HG03575 (cell line): ENCODE measurements around the gene GATAD2B.
"Not testable (repeated sequence)": the region's sequence is repeated elsewhere in the genome, so short reads cannot be mapped to it uniquely, and the experiment has no call there.

Experiments used
- ATAC-seq: cut with Tn5 transposase; IDR thresholded peaks from one replicate; pipeline ENCODE4 v1.9.1; 2021; ENCODE audit not compliant: unreplicated experiment, insufficient number of reproducible peaks, low FRiP score; ENCODE audit errors: extremely low read depth

GATAD2B gene

DNA sequence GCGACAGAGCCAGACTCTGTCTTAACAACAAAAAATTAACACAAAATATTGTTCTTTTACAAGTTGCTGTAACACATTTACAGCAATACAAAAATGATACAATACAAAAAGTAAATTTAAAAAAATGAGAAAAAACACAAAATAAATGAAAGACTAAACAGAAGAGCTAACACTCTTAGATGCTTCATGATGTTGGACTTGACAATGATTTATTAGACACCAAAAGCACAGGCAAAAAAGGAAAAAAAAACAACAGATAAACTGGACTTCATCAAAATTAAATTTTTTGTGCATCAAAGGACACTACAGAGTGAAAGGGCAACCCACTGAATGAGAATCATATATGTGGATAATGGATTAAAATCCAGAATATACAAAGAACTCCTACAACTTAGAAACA lies 16.4 kb downstream of the GATAD2B start:
- ATAC-seq, result no peak

DNA sequence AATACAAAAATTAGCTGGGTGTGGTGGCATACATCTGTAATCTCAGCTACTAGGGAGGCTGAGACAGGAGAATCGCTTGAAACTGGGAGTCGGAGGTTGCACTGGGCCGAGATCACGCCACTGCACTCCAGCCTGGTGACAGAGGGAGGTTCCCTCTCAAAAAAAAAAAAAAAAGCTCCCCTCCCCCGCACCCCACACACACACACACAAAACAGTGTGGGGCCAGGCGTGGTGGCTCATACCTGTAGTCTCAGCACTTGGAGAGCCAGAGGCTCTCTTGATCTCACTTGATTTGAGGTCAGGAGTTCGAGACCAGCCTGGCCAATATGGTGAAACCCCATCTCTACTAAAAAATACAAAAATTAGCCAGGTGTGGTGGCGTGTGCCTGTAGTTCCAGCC lies 16.9 kb downstream of the GATAD2B start:
- ATAC-seq, result not testable (repeated sequence)

DNA sequence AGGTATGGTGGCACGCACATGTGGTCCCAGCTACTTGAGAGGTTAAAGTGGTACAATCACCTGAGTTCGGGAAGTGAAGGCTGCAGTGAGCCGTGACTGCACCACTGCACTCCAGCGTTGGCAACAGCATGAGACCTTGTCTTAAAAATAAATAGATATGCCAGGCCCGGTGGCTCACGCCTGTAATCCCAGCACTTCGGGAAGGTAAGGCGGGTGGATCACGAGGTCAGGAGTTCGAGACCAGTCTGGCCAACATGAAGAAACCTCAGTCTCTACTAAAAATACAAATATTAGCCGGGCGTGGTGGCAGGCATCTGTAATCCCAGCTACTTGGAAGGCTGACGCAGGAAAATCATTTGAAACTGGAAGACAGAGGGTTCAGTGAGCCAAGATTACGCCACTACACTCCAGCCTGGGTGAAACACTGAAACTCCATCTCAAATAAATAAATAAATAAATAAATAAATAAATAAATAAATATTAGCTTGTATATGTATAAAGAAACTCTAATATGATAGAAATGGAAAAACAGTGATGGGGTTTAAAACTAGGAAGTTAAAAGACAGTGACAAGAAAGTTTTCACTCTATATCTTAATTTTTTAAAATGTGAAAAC lies 18.8 kb downstream of the GATAD2B start:
- ATAC-seq, result no peak

- ATAC-seq, result no peak
These were observed 23.3 kb downstream of the GATAD2B start for GRCh38 chr1:153899509-153899908.

GRCh38 chr1:153895866-153896265 lies 26.9 kb downstream of the GATAD2B start:
- not testable (repeated sequence) for ATAC-seq

GRCh38 chr1:153891042-153891441 lies 31.7 kb downstream of the GATAD2B start:
- ATAC-seq, result not testable (repeated sequence)

- no peak for ATAC-seq
These were observed 34.2 kb downstream of the GATAD2B start for GRCh38 chr1:153888533-153888932.

DNA sequence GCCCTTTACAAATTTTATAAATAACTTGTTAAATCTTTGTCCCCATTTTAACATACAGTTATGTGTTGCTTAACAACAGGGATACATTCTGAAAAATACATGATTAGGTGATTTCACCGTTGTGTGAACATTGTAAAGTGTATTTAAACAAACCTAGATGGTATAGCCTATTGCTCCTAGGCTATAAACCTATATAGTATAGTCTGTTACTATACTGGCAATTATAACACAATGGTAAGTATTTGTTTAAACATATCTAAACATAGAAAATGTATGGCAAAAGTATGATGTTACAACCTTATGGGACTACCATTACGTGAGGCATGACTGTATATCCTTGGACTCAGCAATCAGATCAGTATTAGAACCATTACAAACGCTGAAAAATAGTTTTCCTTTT lies 36.6 kb downstream of the GATAD2B start:
- ATAC-seq, result no peak

GRCh38 chr1:153883223-153883622 lies 39.5 kb downstream of the GATAD2B start:
- ATAC-seq, result no peak

GRCh38 chr1:153882296-153882912 lies 40.4 kb downstream of the GATAD2B start:
- ATAC-seq, result no peak

DNA sequence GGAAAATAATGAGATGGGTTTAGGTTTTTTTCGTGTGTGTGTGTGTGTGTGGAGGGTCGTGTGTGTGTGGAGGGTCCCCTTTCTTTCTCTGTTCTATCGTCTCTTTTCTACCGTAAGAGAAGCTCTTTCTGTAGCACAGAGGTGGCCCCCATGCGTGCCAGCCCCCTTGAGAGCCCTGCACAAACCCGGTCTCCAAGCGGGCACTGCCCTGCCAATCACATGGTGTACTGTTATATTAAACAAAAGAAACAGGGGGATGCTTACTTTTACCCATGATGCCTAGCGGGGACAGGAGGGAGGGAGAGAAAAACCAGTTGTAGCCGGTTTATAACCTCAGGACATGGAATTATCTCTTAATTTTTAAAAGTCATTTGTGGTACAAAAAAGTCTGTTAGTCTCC lies 41.0 kb downstream of the GATAD2B start:
- ATAC-seq, result no peak

GRCh38 chr1:153880962-153881361 lies 41.8 kb downstream of the GATAD2B start:
- ATAC-seq, result no peak

GRCh38 chr1:153880024-153880423 lies 42.7 kb downstream of the GATAD2B start:
- no peak for ATAC-seq

GRCh38 chr1:153877112-153877511 lies 45.7 kb downstream of the GATAD2B start:
- no peak for ATAC-seq

GRCh38 chr1:153872934-153873333 lies 49.8 kb downstream of the GATAD2B start:
- no peak for ATAC-seq

- ATAC-seq, result no peak
These were observed 50.4 kb downstream of the GATAD2B start for GRCh38 chr1:153872331-153872730.

DNA sequence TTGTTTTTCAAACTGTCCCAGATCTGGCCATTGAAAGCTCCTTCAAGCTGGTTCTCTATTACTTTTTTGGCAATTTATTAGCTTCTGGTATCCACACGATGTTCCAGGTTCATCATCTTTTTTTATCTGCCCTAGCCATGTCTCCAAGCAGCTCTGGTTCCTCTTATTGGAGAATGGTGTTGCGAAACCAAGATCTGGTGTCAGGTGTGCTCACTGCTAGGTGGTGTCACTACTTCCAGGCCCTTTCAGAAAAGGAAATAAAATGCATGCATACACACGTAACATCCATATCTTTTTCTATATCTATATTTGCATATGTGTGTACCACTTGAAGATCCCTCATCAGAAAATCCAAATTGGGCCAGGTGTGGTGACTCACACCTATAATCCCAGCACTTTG lies 53.3 kb downstream of the GATAD2B start:
- ATAC-seq, result no peak

DNA sequence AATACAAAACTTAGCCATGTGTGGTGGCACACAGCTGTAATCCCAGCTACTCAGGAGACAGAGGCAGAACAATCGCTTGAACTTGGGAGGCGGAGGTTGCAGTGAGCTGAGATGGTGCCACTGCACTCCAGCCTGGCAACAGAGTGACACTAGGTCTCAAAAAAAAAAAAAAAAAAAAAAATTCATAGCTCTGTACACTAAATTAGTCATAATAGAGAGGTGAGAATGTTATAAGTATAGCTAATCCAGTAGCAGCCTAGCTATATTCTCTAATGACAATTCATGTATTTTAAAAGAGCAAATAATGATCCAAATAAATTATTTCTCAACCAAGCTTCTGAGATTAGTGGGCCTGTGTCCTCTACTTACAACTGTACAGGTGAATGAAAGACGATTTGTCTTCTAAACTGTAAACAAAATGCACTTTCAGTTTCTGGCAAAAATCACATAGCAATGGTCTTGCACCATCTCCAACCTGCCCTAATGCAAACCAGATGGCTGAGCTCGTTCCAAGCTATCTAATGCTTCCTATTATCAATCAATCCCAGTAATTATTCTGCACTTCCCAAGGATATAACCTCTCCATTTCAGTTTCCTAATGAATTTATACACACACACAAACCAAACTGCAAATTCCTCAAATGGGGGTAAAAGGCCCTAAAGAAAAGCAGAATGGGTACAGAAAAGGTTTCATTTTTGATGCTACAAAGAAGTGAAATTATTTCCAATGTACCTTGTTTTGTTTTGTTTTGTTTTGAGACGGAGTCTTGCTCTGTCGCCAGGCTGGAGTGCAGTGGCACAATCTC lies 56.5 kb downstream of the GATAD2B start:
- ATAC-seq, result no peak

DNA sequence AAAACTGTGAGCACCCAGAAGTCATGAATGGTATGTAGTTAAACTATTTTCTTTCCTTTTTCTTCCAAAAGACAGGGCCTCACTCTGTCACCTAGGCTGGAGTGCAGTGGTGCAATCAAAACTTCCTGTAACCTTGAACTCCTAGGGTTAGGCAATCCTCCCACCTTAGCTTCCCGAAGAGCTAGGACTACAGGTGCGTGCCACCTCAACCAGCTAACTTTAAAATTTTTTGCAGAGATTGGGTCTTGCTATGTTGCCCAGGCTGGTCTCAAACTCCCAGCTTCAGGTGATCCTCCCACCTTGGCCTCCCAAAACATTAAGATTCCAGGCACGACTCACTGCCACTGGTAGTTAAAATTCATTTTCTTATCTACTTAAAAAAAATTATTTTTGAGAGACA lies 62.5 kb downstream of the GATAD2B start:
- no peak for ATAC-seq

DNA sequence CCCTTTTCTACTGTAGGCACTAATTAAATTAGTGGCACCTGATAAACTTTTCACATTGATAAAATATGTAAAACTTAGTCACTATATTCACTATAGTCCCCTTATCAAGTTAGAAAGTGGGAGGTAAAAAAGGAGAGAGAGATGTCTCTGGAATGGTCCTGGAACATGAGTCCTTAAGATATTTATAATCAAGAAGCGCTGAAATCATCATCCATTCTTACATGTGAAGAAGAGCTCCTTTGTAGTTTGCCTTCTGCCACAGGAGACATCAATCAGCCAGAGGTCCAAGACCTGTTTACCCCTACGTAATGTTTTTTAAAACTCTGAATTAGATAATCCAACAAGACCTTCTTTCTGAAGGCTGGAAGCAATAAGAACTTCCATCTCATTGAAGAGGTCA lies 65.3 kb downstream of the GATAD2B start:
- no peak for ATAC-seq
